Activated CD8-positive, alpha-beta memory T cell treated with anti-CD3 and anti-CD28 coated beads, Interleukin-2, amount 50 U/mL, for 4 hours (primary cell): ENCODE data around the gene TENT5A.
A peak's percentile ranks its signal among the peaks of the same experiment; 100 is the strongest.

Experiments used
- DNase-seq: peaks from one replicate; pipeline ENCODE4 v3.0.0-alpha.2; 2020

TENT5A gene

DNA sequence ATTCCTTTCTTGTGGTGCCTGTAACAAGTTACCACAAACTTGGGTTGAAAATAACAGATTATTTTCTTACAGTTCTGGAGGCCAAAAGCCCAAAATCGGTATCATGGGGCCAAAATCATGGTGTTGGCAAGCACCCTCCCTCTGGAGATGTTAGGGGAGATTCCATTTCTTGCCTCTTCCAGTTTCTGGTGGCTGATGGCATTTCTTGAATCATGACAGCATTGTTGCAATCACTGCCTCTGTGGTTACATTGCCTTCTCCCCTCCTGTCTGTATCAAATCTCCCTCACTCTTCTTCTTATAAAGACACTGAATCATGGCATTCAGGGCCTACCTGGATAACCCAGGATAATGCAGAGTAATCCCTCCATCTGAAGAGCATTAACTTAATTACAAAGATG, 17.9 kb upstream of the TENT5A start:
- DNase-seq, result no peak

DNA sequence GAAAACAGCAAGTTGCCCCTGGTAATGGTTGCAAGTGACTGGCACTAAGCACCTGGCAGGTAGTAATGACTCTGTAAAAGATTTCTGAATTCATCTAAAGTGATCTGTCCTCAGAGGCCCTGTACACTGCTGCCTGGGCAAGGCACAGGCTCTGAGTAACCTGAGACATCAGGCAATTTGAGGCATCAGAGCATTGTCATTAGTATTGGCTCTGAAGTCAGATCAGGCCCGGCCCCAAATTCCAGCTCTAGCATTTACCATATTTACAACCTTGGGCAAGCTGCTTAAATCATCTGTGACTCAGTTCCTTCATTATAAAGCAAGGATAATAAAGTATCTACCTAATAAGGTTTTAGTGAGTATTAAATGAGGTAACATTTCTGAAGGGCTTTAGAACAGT, 17.3 kb upstream of the TENT5A start:
- DNase-seq, result no peak

DNA sequence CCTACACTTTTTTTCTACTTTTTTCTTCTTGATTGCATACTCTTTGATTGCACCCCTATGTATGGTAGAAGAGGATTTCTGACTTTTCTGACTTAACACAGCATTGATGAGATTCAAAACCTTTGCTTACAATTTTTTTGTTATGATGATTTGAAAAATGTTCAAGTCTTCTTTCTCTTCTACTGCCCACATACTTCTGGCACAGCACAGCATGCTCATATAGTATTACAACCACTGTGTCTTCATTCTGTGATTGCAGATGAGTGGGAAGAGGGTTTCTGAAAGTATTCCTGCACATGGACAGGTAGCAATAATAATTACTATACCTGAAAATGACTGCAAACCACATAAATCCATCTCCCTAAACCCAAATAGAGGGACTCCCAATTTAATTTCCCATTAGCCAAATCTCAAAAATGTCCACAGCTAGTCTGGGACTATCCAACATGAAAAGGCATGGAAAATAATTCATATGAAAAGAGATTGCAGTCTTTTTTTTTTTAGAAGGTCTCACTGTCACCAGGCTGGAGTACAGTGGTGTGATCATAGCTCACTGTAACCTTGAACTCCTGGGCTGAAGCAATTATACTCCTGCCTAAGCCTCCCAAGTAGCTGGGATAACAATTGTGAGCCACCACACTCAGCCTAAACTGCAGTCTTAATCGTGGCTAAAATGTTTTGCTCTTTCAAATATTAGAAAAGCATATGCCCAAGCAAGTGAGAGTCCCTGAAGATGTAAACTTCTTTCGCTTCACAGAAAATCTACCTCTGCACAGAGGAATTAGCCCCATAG, 15.9 kb upstream of the TENT5A start:
- no peak for DNase-seq

DNA sequence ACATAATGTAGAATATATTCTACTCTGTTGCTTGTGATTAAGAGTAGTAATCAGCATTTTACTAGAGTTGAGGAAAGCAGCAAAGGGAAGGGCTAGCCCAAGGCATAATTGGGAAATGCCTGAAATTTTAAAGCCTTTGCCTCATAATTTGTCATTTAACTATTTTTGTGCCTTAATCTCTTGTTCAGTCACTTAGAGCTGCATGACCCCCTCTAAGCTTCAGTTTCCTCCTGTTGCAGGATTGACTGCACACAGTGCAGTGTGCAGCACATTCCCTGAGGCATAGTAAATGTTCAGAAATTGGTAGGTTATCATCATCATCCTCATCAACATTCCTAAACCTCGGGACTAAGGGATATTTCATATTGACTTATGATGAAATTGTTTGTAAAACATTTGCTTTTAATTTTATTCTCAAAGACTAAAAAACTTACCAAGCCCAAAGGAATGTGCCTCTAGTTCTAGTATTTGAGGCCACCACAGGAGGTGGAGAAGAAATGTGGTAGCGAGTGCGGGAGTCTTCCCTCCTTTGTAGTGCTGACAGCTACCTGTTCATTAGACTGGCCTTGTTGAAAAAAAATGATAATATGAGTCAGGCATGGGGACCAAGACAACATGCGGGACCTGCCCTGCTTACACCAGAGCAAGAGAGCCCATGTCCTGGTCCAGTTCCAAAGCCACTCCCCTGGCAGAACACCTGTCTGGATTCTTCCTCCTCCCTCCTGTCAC, 14.8 kb upstream of the TENT5A start:
- no peak for DNase-seq

DNA sequence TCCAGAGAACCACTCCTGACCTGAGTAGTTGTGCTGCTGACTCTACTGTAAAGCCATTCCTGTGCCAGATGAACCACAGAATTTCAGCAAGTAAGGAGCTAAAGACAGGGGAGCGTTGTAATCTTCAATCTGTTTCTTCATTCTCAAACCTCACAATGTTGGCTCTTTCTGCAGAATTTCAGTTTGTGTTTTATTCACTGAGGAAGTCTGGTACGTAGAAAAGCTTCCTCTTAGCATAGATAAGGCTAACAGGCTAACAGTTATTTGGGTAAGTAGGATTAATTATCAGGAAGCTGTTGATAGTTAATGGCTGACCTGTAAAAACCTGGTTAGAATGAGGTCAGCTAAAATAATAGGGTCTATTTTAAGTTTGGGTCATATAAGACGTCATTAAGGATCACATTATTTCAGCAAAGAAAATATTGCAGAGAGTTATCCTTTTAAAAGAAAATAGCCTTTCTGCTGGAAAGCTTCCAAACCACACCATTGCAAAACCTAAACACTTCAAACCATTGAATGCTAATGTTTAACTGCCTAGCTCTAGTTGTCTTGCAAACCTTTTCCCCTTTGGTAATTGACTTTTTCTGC, 14.1 kb upstream of the TENT5A start:
- no peak for DNase-seq

DNA sequence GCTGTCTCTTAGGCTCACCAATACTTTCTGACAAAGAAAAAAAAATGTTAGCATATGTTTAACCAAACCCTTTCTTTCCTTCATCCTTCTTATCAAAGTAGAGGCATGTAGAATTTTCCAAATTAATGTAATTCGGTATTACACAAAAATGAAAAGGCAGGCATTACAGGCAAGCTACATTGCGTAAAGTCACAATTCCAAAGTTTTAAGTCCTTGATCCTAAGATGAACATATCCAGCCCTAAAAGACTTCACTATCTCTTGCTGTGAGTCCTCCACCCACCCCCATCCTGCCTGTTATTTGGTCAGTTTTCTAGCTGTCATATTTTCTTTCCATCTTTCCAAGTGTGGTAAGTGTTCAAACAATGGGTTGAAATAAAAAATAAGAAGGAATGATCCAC, 12.1 kb upstream of the TENT5A start:
- no peak for DNase-seq

DNA sequence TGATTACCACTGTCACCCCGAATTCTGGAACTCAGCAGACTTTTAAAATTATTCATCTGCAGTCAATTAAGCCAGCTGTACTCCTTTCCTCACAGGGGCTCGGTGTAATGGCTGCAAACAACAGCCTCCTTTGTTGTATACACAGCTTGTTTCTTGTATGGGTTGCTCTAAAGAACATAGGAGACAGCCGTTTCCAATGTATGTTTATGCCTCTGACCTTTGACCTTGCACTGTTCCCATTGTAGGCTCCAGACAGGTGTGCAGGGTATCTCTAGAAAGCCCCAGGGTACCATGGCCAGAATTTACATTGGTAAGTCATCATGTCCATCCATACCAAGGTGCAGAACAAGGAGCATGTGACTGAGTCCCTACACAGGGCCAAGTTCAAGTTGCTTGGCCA, 11.5 kb upstream of the TENT5A start:
- no peak for DNase-seq

DNA sequence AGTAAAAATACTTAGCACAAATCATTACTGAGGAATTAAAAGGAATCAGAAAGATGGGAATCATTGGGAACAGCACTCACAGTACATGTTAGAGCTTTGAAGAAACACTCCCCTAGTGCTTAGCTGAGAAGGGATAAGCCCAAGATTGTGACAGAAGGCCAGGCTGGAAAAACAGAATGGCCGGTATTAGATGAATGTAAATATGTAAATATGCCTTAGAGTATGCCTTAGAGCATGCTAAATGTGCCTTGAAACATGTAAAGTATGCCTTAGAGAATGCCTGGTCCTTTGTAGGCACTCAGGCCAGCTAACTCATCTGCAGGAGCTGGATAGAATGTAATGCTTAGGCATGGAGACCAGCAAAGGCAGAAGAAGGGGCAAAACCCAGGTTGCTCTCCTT, 10.6 kb upstream of the TENT5A start:
- no peak for DNase-seq

DNA sequence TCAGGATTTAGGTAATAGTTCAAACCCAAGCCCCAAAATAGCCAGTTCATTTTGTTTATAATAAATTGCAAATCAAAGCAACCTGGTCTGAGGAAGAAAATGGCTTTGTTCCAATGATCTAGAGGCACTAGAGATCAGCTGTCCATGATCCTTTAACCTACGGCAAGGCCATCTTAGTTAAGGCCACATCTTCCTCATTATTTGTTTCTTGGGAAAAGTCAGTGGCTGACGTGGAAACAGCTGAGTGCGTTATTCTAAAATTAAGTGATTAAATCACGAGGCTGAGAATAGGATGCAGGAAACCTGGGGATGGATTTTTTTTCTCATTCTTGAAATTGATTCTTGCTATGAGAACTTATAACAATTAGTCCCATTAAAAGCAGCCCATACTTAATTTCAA, 10.1 kb upstream of the TENT5A start:
- no peak for DNase-seq

DNA sequence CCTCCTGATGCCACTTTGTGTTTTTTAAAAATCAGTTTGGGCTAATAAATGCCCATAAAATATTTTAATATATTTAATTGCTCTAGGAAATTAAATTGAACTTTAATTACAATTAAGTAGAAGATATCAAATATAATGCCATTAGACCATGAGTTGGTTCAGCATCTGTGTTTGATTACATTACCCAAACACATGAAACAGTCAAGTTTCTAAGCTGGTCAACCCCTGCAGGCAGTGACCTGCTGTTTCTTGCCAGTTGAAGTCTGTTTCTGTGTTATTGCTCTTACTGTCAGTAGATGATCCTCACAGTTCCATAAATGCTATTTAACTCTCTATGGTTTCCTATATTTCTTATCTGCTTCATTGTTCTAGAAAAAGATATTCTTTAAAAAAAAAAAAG, 9.7 kb upstream of the TENT5A start:
- DNase-seq, result no peak

DNA sequence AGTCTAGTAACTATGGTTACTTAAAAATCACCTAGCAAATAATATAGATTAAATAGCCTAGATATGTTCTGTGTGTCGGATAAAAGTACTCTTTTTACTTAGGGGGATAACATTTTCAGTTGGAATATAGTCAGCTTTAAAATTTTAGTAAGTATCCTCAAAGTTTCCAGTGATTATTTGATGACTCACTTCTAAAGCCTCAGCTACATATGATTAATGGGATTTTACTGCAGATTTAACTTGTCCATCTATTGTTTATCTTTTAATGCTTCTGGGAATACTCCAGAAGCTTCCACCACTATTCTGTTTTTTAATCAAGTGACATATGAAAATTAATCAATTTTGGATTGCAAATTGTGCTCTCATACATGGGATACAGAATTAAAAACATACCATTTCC, 8.7 kb upstream of the TENT5A start:
- no peak for DNase-seq

DNA sequence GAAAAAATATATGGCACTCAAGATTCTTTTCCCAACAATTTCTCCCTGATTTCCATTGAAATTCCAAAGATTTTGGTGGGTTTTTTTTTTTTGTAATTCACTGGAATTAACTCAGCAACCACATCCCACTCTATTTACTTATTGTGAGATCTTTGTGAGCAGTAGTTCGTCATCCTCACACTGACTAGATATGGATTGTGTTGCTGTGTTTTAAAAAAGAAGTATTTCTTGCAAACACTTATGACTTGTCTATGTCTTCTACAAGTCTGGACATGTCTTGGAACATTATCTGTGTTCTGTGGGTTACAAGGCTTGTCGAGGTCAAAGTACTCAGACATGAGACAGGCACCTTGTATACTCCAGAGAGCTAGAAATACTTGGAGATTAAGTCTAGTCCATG, 7.3 kb upstream of the TENT5A start:
- no peak for DNase-seq

DNA sequence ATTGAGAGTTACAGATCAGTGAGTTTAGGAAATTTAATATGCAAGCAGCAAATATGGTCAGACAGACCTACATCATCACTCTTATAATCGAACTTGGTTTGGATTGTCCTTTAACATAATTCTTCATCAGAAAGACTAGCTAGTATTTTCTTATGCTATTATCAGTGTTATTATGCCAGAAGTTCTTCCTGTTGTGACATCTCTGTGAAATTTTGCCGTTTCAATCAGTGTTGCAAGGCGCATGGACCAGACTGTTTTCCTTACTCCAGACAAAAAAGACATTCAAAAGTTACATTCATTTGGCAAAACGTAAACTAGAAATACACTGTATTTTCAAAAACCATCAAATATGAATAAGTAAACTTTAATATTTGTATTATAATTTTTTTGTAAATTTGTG, 5.7 kb upstream of the TENT5A start:
- DNase-seq, result no peak

DNA sequence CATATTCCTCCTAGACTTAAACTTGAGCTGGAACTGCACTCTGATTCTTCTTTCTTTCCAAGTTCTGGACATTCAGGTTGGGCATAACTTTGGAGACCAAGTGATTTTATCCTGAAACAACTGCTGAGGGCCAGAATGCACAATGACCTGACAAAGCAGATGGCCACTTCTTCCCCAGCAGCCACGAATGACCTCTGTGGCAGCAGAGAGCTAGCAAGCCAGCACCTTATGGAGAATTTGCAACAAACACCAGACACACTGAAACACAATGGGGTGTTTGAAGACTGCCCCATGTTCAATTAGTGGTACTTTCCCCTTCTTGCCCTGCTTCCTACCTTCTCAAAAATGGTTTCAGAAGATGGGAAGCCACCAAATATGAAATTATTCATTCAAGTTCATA, 4.2 kb upstream of the TENT5A start:
- no peak for DNase-seq

DNA sequence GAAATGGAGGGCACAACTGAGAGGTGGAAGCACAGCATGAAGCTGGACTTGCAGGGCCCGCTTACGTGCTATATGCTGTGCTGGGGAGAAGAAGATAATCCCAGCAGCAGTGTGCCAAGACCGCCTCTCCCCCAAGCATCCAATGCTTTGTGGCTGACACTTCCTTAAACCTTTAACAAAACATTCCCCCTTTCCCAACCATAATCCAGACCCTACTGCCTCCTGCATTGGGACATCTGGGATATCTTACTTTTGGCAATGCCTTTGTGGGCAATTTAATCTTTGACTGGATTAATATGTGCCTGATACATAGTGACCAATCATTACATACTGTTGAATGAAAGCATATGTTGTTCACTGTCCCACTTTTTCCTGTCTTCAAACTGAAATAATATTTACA, 3.1 kb upstream of the TENT5A start:
- no peak for DNase-seq

DNA sequence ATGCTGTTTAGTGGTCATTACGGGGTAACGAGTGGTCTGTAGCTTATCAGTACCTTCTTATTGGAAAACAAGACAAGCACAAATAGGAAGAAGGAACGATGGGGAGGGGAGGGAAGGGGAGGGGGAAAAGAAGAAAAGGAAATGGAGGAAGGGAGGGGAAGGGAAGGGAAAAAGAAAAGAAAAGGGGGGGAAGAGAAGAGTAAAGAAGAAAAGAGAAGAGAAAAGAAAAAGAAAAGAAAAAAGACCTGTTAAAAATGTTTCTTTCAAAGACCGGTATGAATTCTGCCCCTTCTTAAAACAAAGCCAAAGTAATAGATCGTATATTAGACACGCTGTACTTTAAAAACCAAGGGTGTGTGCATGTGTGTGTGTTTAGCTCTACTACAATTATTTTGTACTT, 2.4 kb upstream of the TENT5A start:
- DNase-seq, result no peak

DNA sequence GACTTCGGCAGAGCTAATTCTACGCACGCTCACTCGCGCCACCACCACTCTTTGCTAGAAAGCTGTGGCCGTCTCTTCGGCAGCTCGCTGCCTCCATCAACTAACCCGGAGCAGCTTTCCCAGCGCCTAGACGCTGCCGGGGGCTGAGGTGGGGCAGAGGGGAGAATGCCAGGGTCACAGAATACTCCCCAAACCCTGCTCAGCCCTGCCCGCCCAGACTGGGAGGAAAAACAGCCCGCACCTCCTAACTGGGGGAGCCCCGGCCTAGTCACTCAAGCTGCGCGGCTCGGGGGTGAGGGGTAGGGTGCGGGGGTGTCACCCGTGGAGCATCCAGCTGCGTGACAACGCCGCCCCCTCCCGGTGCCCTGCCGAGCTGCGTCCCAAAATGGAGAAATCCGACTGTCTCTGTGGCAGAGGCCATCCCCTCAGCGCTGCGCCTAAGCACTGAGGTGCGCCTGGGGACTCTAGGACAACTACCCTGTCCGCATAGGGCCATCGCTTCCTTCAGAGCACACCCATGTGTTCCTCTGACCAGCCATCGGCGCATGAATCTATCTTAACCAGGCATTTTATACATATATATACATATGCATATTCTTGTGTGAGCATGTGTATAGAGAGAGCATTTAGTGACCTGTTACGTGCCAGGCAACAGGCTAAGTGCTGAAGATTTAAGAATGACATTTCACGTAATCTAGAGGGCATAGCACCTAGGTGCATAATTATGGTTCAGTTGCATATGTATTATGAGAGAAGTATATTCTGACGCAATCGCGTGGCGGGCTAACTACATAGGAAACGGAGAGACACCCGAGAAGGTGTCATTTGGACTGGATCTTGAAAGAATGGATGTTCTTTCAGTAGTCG, 1.5 kb upstream of the TENT5A start:
- peak; percentile 91 for DNase-seq

DNA sequence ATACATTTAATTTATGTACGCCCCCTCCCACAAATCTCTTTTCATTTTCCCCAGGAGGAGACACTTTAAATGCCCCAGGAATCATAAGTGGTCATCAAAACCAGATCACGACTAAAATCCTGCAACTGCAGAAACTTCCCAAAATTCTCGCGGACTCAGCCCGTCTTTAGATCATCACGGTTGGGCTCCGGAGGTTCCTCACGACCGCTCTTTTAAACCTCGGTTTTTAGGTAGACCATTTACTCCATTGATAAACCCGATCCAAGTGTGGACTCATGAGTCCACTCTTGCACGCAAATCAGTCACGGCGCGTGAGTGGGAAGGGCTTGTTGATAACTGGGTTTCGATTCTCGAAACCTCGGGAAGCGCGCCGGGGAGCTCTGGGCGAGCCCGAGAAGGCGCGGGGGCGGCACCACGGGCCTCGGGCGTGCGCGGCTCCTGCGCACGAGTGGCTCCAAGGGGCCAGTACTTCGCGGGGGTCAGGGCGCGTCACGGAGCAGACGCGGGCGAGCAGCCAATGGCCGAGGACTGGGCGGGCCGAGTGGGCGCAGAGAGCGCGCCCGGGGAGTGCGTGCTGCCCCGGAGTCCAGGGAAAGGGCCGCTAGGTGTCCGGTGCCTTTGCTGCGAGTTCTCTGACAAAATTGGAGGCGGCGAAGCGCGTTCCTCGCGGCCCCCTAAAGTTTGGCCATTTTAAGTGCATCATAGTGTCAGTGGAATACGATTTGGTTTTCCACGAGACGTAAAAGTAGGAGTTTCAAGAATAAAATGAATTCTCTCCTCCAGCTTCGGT, 635 bp upstream of the TENT5A start:
- DNase-seq, result peak; percentile 67

DNA sequence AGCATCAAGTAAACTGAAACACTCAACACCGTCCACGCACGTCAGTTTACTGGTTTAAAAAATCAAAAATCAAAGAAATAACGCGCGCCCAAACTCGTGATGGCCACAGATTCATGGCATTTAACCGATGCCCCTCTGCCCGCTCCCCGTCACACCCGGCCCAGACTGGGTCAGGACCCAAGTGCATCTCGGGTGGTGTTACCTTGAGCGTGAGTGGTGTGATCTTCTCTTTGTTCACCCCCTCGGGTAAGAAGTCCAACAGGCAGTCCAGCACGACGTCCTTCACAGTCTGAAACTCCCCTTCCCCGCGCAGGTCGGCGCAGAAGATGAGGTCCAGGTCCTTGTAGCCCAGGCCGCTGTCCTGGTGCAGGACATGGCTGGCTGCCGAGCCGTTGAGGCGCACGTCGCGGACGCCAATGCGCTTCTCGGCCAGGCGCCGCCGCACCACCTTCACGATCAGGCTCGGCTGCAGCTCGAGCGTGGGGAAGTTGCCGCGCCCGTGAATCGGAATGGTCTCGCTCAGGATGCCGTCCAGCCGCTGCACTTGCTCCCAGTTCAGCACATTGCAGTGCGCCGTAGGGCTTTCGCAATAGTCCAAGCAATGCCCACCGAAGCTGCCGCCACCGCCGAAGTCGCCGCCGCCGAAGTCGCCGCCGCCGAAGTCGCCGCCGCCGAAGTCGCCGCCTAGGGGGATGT, 945 bp downstream of the TENT5A start:
- peak; percentile 37 for DNase-seq

DNA sequence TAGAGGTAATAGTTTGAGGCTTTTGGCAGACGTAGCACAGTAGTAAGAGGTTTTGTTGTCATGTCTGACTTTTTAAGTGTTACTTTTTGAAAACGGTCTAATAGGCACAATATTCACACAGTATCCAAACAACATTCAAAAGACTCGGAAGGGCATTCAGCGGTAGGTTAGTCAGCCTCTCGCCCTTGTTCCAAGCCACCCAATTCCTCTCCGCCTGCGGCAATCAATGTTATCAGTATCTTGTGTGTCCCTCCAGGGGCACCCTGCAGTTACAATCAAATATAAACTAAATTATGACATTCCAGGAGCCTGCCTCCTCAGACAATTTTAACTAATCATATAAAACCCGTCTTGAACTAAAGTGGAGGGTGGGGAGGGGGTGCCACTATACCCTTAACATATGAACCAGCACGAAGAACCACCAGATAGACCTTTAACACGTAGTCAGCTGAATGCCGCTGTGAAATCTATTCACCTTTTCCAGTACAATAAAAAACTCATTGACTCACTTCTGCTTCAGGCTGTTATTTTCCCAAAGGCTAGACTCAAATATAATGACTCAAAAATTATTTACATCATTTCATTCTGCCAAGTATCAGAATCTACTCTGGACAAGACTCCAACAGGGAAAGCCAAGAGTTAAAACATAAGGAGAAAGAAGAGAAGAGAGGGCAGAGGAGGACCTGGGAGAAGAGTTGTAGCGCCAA, 1.6 kb downstream of the TENT5A start:
- no peak for DNase-seq

DNA sequence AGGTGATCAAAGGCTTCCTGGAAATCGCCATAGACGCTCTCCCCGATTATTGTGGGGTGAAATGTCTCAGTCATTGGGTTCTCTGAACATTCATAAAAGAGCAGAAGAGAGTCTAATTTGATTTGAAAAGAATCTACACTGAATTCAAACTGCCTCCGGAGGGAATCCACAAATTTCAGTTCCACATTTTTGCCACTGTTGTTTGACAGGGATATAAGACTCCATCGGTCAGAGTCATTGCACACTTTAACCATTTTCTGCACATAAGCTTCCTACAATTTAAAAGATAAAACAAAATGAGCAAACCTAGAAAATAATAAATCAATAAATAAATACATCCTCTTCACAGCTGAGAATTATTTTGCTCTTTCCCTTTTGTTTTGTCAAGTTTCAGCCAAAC, 2.3 kb downstream of the TENT5A start:
- no peak for DNase-seq
